GM12878 (cell line): Measurements from ENCODE around the gene DQX1. TPM values are rescaled to one million over a fixed set of nuclear protein-coding genes. Genes with fewer than 3 reads are reported as not detected.
A peak's percentile ranks its signal among the peaks of the same experiment; 100 is the strongest.

Experiments used
- ATAC-seq: fragments of 200-7000 bp; cut with Tn5 transposase; 3 replicates; pipeline ENCODE4 v1.9.1; 2020; ENCODE audit warnings: mild to moderate bottlenecking, moderate library complexity
- BruUV-seq: library from RNA; stranded (reverse); fragments of 400-500 nt; replicated peaks from 2 replicates; lab custom pipeline; 2021; lab: Mats Ljungman, UMichigan
- CTCF ChIA-PET: fragments of 300-600 bp; sonication (Branson Sonifier 250); formaldehyde crosslinking; extraction: SDS; loops from one replicate; lab custom pipeline; 2021; ENCODE audit warnings: inconsistent platforms; lab: Yijun Ruan, JAX
- POLR2A ChIA-PET: fragments of 350-600 bp; formaldehyde crosslinking; extraction: SDS; loops from one replicate; lab custom pipeline; 2021; ENCODE audit warnings: inconsistent platforms; lab: Charles Lee
- RAD21 ChIA-PET: fragments of 300-600 bp; sonication (Branson Sonifier 250); formaldehyde crosslinking; loops from one replicate; lab custom pipeline; 2023; ENCODE audit warnings: antibody characterized with exemption; ENCODE audit not compliant: unreplicated experiment; lab: Charles Lee
- SMC1A ChIA-PET: fragments of 300-600 bp; sonication (Branson Sonifier 250); formaldehyde crosslinking; loops from one replicate; lab custom pipeline; 2023; ENCODE audit not compliant: unreplicated experiment, uncharacterized antibody; lab: Charles Lee
- DNase-seq: peaks from one replicate; pipeline ENCODE4 v3.0.0-alpha.2; 2011; ENCODE audit warnings: low read depth, low spot score
- FAIRE-seq: peaks from 3 replicates; lab custom pipeline; 2011; peaks lifted over from hg19 to GRCh38; lab: Jason Lieb, UNC
- H2AFZ ChIP-seq: 2 replicates; pipeline ENCODE4 v1.6.0; 2011; ENCODE audit warnings: low read depth, low read length, control low read depth; ENCODE audit not compliant: control insufficient read depth
- H3K27ac ChIP-seq: 2 replicates; pipeline ENCODE4 v1.5.1; 2011; ENCODE audit warnings: control low read depth; ENCODE audit not compliant: control insufficient read depth, insufficient read depth
- H3K27me3 ChIP-seq, 2 experiments: replicated peaks in 1 of 2; 2 replicates each; pipeline versions ENCODE4 v1.6.0 to v1.6.1; 2011; ENCODE audit warnings: low read length in 1 of 2; ENCODE audit not compliant: control insufficient read depth in 2 of 2, insufficient read depth in 2 of 2
- H3K36me3 ChIP-seq, 2 experiments: 2 replicates each; pipeline ENCODE4 v1.5.1; 2011; ENCODE audit warnings: low read length in 1 of 2; ENCODE audit not compliant: control insufficient read depth in 2 of 2, insufficient read depth in 2 of 2
- H3K4me1 ChIP-seq: 2 replicates; pipeline ENCODE4 v1.6.1; 2011; ENCODE audit warnings: mild to moderate bottlenecking, low read length, moderate library complexity, mixed read lengths; ENCODE audit not compliant: control insufficient read depth, insufficient read depth
- H3K4me2 ChIP-seq: 2 replicates; pipeline ENCODE4 v1.6.0; 2011; ENCODE audit warnings: control low read depth; ENCODE audit not compliant: control insufficient read depth, insufficient read depth
- H3K4me3 ChIP-seq: fragments of 200-600 bp; sonication (generic); 2 replicates; pipeline ENCODE4 v1.5.1; 2016
- H3K79me2 ChIP-seq: 2 replicates; pipeline ENCODE4 v1.6.0; 2011; ENCODE audit warnings: low read length; ENCODE audit not compliant: control insufficient read depth, insufficient read depth
- H3K9ac ChIP-seq: 2 replicates; pipeline ENCODE4 v1.8.0; 2011; ENCODE audit warnings: low read length, control low read depth, mixed read lengths; ENCODE audit not compliant: control insufficient read depth, insufficient read depth
- H3K9me3 ChIP-seq: replicated peaks from 3 replicates; pipeline ENCODE4 v1.5.1; 2011; ENCODE audit warnings: mild to moderate bottlenecking, low read length; ENCODE audit not compliant: control insufficient read depth, insufficient read depth
- H4K20me1 ChIP-seq: 2 replicates; pipeline ENCODE4 v1.6.0; 2011; ENCODE audit not compliant: control insufficient read depth, insufficient read depth
- BACH1 ChIP-seq: fragments of 450-650 bp; IDR thresholded peaks from 2 replicates; pipeline ENCODE4 v1.6.1; 2017; ENCODE audit warnings: mild to moderate bottlenecking, borderline replicate concordance
- CBFB ChIP-seq: IDR thresholded peaks from 2 replicates; pipeline ENCODE4 v1.6.1; 2016; ENCODE audit warnings: antibody characterized with exemption, low read depth
- LARP7 ChIP-seq: fragments of 450-650 bp; IDR thresholded peaks from 2 replicates; pipeline ENCODE4 v1.6.1; 2017; ENCODE audit warnings: mild to moderate bottlenecking
- POLR2AphosphoS5 ChIP-seq: IDR thresholded peaks from 2 replicates; pipeline ENCODE4 v1.6.1; 2011; ENCODE audit warnings: mild to moderate bottlenecking, low read length, inconsistent platforms
- RAD21 ChIP-seq: IDR thresholded peaks from 2 replicates; pipeline ENCODE4 v1.6.1; 2011; ENCODE audit warnings: mild to moderate bottlenecking, low read depth, low read length, moderate library complexity; ENCODE audit not compliant: insufficient read depth
- SREBF2 ChIP-seq: IDR thresholded peaks from 2 replicates; pipeline ENCODE4 v1.6.1; 2012; ENCODE audit warnings: mild to moderate bottlenecking, low read length
- WGBS: methylation state at CpG from one replicate; pipeline ENCODE4 v1.1.6; 2016; ENCODE audit warnings: low lambda C conversion rate; ENCODE audit not compliant: insufficient replicate concordance, insufficient coverage; ENCODE audit errors: missing lambda C conversion rate; 5-methylcytosine and 5-hydroxymethylcytosine counted together
- in situ Hi-C: fragments of 300-500 bp; cut with MboI; formaldehyde crosslinking; loops from 9 replicates; pipeline ENCODE4 v1.14.3; 2018; ENCODE audit warnings: mixed read lengths
- intact Hi-C: fragments of 100-400 bp; cut with micrococcal nuclease; formaldehyde crosslinking; loops from one replicate; pipeline ENCODE4 v1.14.2; 2022; ENCODE audit not compliant: unreplicated experiment
- polyA plus RNA-seq, 11 experiments: library from polyadenylated mRNA; depleted of rRNA in 4 of 11; unstranded in 6 of 11; stranded (reverse) in 5 of 11; fragments of >200 nt; fragmentation: Nextera tagmentation in 4 of 11; fragmentation: Illumina TruSeq in 1 of 11; extraction: Ambion mirVana in 4 of 11; extraction: Trizol in 1 of 11; gene quantifications; 1 replicate in 1 of 11; 2 replicates in 10 of 11; pipeline versions ENCODE4 v1.2.1 to v1.2.3, GENCODE V29; 2011 to 2016; ENCODE audit warnings: inconsistent platforms in 2 of 11, missing spikeins in 2 of 11, low read depth in 1 of 11
- total RNA-seq, 4 experiments: library from RNA; depleted of rRNA in 3 of 4; stranded (reverse); fragments of >200 nt in 3 of 4; fragmentation: Illumina TruSeq in 1 of 4; extraction: Trizol in 1 of 4; gene quantifications; 2 replicates each; pipeline versions ENCODE4 v1.2.1 to v1.2.3, GENCODE V29; 2013 to 2021

DQX1 gene
- total and polyA plus RNA-seq, 10 of the 15 experiments (the other 5 are each of a cell fraction or from before 2014, with no cell fraction given): 0.34 to 2.1 (median 0.86) TPM

DNA sequence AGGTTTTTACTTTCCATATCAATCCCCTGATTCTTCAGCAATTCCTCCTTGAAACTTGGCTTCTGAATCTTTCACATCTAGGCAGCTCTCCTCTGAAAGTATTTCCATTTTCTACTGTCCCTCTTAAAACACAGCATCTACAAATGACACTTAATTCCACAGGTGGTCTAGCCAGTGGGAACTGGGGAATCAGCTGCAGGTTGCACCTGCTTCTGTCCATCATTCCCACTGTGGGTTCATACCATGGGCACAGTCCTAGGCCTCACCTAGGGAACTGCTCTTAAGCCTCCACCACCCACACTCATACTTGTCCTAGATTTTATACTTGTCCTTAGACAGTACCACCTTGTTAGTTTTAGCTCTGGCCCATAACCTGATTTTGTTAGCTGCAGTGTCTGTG is 25.5 kb upstream of the DQX1 start (continued):
- TF ChIP-seq RAD21 (no peak), CBFB (no peak), SREBF2 (no peak)

DNA sequence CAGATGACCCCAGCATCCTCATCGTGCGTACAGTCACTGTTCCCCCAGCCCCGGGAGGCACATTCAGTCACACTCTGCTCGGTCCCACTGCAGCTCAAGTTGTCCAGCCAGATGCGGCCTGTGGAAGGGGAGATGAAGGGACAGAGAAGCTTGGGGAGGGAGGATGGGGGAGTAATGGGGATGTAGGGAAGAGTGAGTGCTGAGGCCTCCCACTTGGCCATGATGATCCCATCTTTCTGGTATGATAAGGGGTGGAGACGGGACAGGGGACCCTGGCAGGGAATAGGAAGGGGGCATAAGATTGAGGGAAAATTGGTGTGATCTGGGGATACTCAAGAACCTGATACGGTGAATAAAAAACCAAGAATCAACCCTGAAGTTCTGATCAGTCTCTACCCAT is 24.2 kb upstream of the DQX1 start:
- Histone ChIP-seq H3K4me3 (peak overlapping the region; percentile 95), H2AFZ (no peak overlapping the region), H4K20me1 (no peaks in the 10 kb centered on the region), H3K36me3 (no peaks in the 10 kb centered on the region; a peak in 1 of 4 replicates), H3K27me3 (no peaks in the 10 kb centered on the region), H3K79me2 (peaks cover 79% of the 10 kb centered on the region), H3K9me3 (no peaks in the 10 kb centered on the region; the same call in 2 of the 3 replicates), H3K4me1 (peaks cover 33% of the 10 kb centered on the region), H3K27ac (peak overlapping the region; percentile 1; the same call in 1 of the 2 replicates), H3K9ac (peak overlapping the region; percentile 82), H3K4me2 (peak overlapping the region; percentile 95)
- ChIA-PET RAD21 (interaction anchor here (0.6 to 8.6 kb wide), 9 partner anchors 14 to 92 kb away, joined by 3 to 96 read pairs (median 8); partner anchors contain the start of genes AUP1, HTRA2 and WBP1), CTCF (interaction anchor here (0.8 to 14.3 kb wide), 8 partner anchors 8 to 36 kb away, joined by 3 to 115 read pairs (median 9); partner anchors contain the start of genes AUP1, DQX1 and HTRA2), POLR2A (interaction anchor here (0.9 to 17.8 kb wide), 6 partner anchors 19 to 94 kb away, joined by 4 to 441 read pairs (median 6); partner anchors contain the start of genes AUP1, CCDC142, HTRA2 and PCGF1), SMC1A (interaction anchor here (0.6 to 6.8 kb wide), 11 partner anchors 8 to 67 kb away, joined by 3 to 106 read pairs (median 13); partner anchors contain the start of genes AUP1, CCDC142, HTRA2 and PCGF1)
- in situ Hi-C loops: no loop called here
- no peak for TF ChIP-seq LARP7
- no peak for TF ChIP-seq BACH1
- TF ChIP-seq POLR2AphosphoS5: peak; percentile 22; the same call in 1 of the 2 replicates
- no peak for FAIRE-seq
- no TSS peak for BruUV-seq
- no peak for ATAC-seq
- WGBS: 72% methylated on average over 7 of the region's 7 CpGs
- intact Hi-C loops: no loop called here
- no peak for DNase-seq
